SW480 (cell line): ENCODE data around the gene OXTR.
A peak's percentile ranks its signal among the peaks of the same experiment; 100 is the strongest.

Experiments used
- DNase-seq: peaks from one replicate; pipeline ENCODE4 v3.0.0-alpha.2; 2016; ENCODE audit warnings: low spot score

The OXTR gene

DNA sequence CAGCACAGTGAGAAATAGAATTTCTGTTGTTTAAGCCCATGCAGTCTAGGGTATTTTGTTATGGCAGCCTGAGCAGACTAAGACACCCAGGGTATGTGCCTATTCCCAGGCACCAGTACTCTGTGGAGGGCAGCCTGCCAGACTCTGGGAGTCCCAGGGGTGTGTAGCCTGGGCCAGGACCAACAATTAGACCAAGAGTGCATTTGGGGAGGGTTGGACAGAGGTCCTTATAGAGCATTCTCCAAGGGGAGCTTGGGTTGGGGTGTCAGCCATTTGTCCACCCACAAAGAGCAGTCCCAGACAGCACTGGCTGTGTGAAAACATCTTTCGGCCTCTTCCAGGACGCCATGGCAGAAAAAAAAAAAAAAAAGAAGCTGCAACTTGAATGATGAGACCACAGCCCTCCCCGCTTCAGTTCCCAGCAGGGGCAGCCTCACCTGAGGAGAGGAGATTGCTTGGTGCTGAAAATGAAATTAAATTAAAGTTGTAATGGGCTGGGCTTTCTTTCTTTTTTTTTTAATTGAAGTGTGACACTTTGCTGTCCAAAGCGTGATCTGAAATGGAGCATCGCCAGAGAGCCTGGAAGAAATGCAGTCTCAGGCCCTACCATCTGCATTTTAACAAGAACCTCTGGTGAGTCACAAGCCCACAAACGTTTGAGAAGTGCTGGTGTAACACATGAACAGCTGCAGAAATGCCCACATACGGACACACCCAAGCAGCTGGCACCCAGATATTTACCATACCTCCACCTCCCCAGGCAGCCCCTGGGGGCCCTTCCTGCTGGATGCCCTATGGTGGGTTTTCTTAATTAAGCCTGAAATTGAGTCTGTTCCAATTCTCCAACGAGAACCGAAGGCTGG, 57.1 kb downstream of the OXTR start:
- DNase-seq = peak; percentile 77

GRCh38 chr3:8709801-8710507, 59.5 kb downstream of the OXTR start:
- no peak for DNase-seq

GRCh38 chr3:8709287-8709686, 60.1 kb downstream of the OXTR start:
- no peak for DNase-seq

GRCh38 chr3:8705575-8705974, 63.8 kb downstream of the OXTR start:
- DNase-seq = no peak

DNA sequence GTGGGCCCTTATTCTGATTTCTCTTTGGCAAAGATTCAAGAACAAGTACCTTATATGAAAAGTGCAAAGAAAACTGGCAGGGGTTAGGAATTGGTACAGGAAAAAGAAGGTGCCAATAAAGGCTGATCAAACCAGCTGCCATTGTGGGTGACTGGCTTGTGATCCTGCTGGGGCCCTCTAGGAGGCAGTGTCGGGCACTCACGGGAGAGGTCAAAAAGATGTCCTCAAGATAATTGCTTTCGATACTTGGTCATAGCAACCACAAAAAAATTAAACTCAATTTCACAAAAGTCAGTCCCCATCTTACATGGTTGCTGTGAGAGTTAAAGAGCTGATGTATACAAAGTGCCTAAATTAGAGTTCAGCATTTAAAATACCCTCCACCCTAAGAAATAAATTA, 66.9 kb downstream of the OXTR start:
- DNase-seq = no peak
